ENCODE measurements around the gene SSMEM1. TPM values are rescaled to one million over a fixed set of nuclear protein-coding genes. Genes with fewer than 3 reads are reported as not detected.

Gene SSMEM1
- total and polyA plus RNA-seq, 2 of the 4 experiments (the other 2 are of a cell fraction) = 0.07 TPM; not detected in 1

- no peak overlapping the region for H3K14ac ChIP-seq (replicated peaks; ENCODE audit: low read depth, low read length)
- no peak overlapping the region for H2BK120ac ChIP-seq (ENCODE audit: low read depth, low read length)
Observed at GRCh38 chr7:130262448-130262847, 54.8 kb downstream of the SSMEM1 start.

More at GRCh38 chr7:130262448-130262847, 54.8 kb downstream of the SSMEM1 start:
- Histone ChIP-seq H2AK5ac (ENCODE audit: low read depth, low read length) (no peak overlapping the region), H4K20me1 (ENCODE audit: insufficient read depth, low read length) (no peaks in the 10 kb centered on the region), H2BK5ac (ENCODE audit: low read depth, low read length, poor library complexity, severe bottlenecking) (no peak overlapping the region), H3K27me3 (ENCODE audit: control insufficient read depth, insufficient read depth, low read length) (no peaks in the 10 kb centered on the region), H3K36me3 (ENCODE audit: control insufficient read depth, insufficient read depth, low read length) (no peaks in the 10 kb centered on the region), H3K23ac (ENCODE audit: low read depth, low read length) (no peak overlapping the region), H2AK9ac (replicated peaks; ENCODE audit: low read depth, low read length, poor library complexity) (no peak overlapping the region), H3K9me3 (ENCODE audit: control insufficient read depth, insufficient read depth, low read length) (peaks cover 19% of the 10 kb centered on the region), H3K4me3 (ENCODE audit: insufficient read depth, low read depth, low read length) (no peak overlapping the region), H2AFZ (replicated peaks; ENCODE audit: low read length, poor library complexity) (no peak overlapping the region), H3K4ac (ENCODE audit: low read depth, low read length) (no peak overlapping the region), H4K8ac (ENCODE audit: low read depth in 2 of 2, low read length in 2 of 2) (no peak overlapping the region), H3K4me2 (ENCODE audit: low read depth, low read length) (no peak overlapping the region), H4K5ac (ENCODE audit: low read depth, low read length) (no peak overlapping the region), H3K27ac (ENCODE audit: insufficient read depth, low read length) (no peak overlapping the region), H2BK20ac (ENCODE audit: low read depth, low read length) (no peak overlapping the region), H3K9ac (ENCODE audit: low read depth, low read length) (no peak overlapping the region), H3K56ac (ENCODE audit: extremely low read depth, insufficient read depth, low read length) (no peak overlapping the region), H4K91ac (ENCODE audit: insufficient read depth, low read depth, low read length) (no peak overlapping the region), H3K79me1 (ENCODE audit: low read depth in 1 of 2, low read length in 2 of 2) (no peaks in the 10 kb centered on the region), H2BK15ac (ENCODE audit: low read depth, low read length) (no peak overlapping the region), H3K4me1 (ENCODE audit: control insufficient read depth, insufficient read depth, low read length) (no peaks in the 10 kb centered on the region), H3K18ac (ENCODE audit: low read depth, low read length) (no peak overlapping the region), H3K9me1 (ENCODE audit: insufficient read depth, low read length) (no peaks in the 10 kb centered on the region)
- ATAC-seq (ENCODE audit: low read depth) (no peak), DNase-seq (no peak)
- intact Hi-C loops (cut with micrococcal nuclease) (no loop called here), dilution Hi-C loops (cut with HindIII; ENCODE audit: low sequenced_read_pairs, unreplicated experiment) (no loop called here), in situ Hi-C loops (cut with MboI; ENCODE audit: low sequenced_read_pairs) (no loop called here)
- CTCF ChIA-PET = no interaction called here
- WGBS, 2 experiments (ENCODE audit: extremely low coverage in 2 of 2, insufficient read length in 1 of 2) = 100% methylated on average over 1 of the region's 2 CpGs; no CpG with 5 or more reads in 1 of the 2 experiments
- POLR2A ChIA-PET (ENCODE audit: unreplicated experiment) = no interaction called here
- TF ChIP-seq RFX5 (IDR thresholded peaks at IDR 0.05; ENCODE audit: low read depth, low read length) (no peak), CHD1 (IDR thresholded peaks at IDR 0.05; ENCODE audit: low read depth, low read length) (no peak), NFE2L2 (IDR thresholded peaks at IDR 0.05; ENCODE audit: low read depth, low read length) (no peak), BHLHE40 (IDR thresholded peaks at IDR 0.05; ENCODE audit: low read depth, low read length) (no peak), ELK1 (IDR thresholded peaks at IDR 0.05; ENCODE audit: borderline replicate concordance, low read depth, low read length) (no peak), MAFK (IDR thresholded peaks at IDR 0.05; ENCODE audit: low read depth, low read length) (no peak), MAZ (IDR thresholded peaks at IDR 0.05; ENCODE audit: borderline replicate concordance, low read depth, low read length) (no peak), SMC3 (IDR thresholded peaks at IDR 0.05; ENCODE audit: low read depth, low read length) (no peak), MXI1 (IDR thresholded peaks at IDR 0.05; ENCODE audit: borderline replicate concordance, low read depth, low read length) (no peak), FOS (IDR thresholded peaks at IDR 0.05; ENCODE audit: low read depth, low read length) (no peak), POLR2A (IDR thresholded peaks at IDR 0.05; ENCODE audit: low read depth, low read length) (no peak), RCOR1 (IDR thresholded peaks at IDR 0.05; ENCODE audit: insufficient replicate concordance, low read length) (no peak), CEBPB (IDR thresholded peaks at IDR 0.05; ENCODE audit: low read depth, low read length) (no peak)
- BruUV-seq (replicated peaks) = no TSS peak

All from IMR-90 (cell line).